Measurements from ENCODE around the gene HHEX.
"Not testable (repeated sequence)": the region's sequence is repeated elsewhere in the genome, so short reads cannot be mapped to it uniquely, and the experiment has no call there.

The HHEX gene

DNA sequence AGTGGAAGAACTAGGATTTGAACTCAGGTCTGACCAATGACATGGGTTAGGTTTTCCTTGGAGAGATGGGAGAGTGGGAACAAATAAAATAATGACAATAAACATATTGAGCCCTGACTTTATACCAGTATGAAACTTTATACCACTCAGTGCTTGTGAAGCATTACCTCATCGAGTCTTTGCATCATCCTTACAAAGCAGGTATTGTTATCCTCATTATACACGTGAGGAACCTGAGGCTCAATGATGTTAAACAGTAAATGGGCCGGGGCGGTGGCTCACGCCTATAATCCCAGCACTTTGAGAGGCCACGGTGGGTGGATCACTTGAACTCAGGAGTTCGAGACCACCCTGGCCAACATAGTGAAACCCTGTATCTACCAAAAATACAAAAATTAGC lies 47.7 kb downstream of the HHEX start:
- DNase-seq = no peak

- no peak for DNase-seq
These were observed 51.0 kb downstream of the HHEX start for GRCh38 chr10:92740762-92741161.

- not testable (repeated sequence) for DNase-seq
These were observed 52.0 kb downstream of the HHEX start for GRCh38 chr10:92741741-92742140.

GRCh38 chr10:92742331-92743228 lies 52.8 kb downstream of the HHEX start:
- DNase-seq = no peak

Measured in activated CD4-positive, alpha-beta T cell treated with anti-CD3 and anti-CD28 coated beads, Interleukin-2, amount 50 U/mL, for 48 hours (primary cell).